ENCODE results near the gene ELOVL1. TPM values are rescaled to one million over a fixed set of nuclear protein-coding genes. Genes with fewer than 3 reads are reported as not detected.

The ELOVL1 gene
- total and polyA plus RNA-seq, 8 donors: 64.9 to 144 (median 80.8) TPM

- TF ChIP-seq, protein P1, sequence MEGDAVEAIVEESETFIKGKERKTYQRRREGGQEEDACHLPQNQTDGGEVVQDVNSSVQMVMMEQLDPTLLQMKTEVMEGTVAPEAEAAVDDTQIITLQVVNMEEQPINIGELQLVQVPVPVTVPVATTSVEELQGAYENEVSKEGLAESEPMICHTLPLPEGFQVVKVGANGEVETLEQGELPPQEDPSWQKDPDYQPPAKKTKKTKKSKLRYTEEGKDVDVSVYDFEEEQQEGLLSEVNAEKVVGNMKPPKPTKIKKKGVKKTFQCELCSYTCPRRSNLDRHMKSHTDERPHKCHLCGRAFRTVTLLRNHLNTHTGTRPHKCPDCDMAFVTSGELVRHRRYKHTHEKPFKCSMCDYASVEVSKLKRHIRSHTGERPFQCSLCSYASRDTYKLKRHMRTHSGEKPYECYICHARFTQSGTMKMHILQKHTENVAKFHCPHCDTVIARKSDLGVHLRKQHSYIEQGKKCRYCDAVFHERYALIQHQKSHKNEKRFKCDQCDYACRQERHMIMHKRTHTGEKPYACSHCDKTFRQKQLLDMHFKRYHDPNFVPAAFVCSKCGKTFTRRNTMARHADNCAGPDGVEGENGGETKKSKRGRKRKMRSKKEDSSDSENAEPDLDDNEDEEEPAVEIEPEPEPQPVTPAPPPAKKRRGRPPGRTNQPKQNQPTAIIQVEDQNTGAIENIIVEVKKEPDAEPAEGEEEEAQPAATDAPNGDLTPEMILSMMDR (IDR thresholded peaks at IDR 0.05): no peak
- Histone ChIP-seq H3K4me3 (no peak overlapping the region), H3K27me3 (no peaks in the 10 kb centered on the region), H3K27ac (no peak overlapping the region), H3K4me1 (peaks cover 13 to 57% of the 10 kb centered on the region in 2 donors), H3K9me3 (no peaks in the 10 kb centered on the region), H3K36me3 (peaks cover 6 to 55% of the 10 kb centered on the region in 2 donors)
- DNase-seq: no peak
- ATAC-seq: no peak
- intact Hi-C loops (cut with DNase I): no loop called here
Observed at GRCh38 chr1:43360616-43361015, 7.2 kb downstream of the ELOVL1 start.

- ATAC-seq (no peak), DNase-seq (no peak)
- TF ChIP-seq, protein P1 (IDR thresholded peaks at IDR 0.05): no peak
- H3K27me3 ChIP-seq: no peaks in the 10 kb centered on the region
- H3K4me1 ChIP-seq: peaks cover 13 to 47% of the 10 kb centered on the region in 2 donors
- no peaks in the 10 kb centered on the region for H3K9me3 ChIP-seq
- intact Hi-C loops (cut with DNase I): no loop called here
- peak overlapping the region in 1 of 2 donors; percentile 64 for H3K4me3 ChIP-seq
- peaks cover 6 to 46% of the 10 kb centered on the region in 2 donors for H3K36me3 ChIP-seq
- H3K27ac ChIP-seq: no peak overlapping the region
Observed at GRCh38 chr1:43359696-43360095, 8.1 kb downstream of the ELOVL1 start.

GRCh38 chr1:43358746-43359693 is 8.8 kb downstream of the ELOVL1 start, which contains the start of gene CDC20:
CDC20 (plus strand) TSS chr1:43358981; CDS start chr1:43359216, 235 bp downstream.
- DNase-seq: peak; percentile 95 to 99 (median 98)
- H3K9me3 ChIP-seq: no peaks in the 10 kb centered on the region
- no peaks in the 10 kb centered on the region for H3K27me3 ChIP-seq
- peak within 1 kb of the TSS; percentile 64 to 68 for H3K4me3 ChIP-seq
- peak within 1 kb of the TSS; percentile 94 to 98 for H3K27ac ChIP-seq
- peaks cover 6 to 39% of the 10 kb centered on the region in 2 donors for H3K36me3 ChIP-seq
- TF ChIP-seq, protein P1 (IDR thresholded peaks at IDR 0.05): no peak
- ATAC-seq: peak; percentile 98
- H3K4me1 ChIP-seq: peaks cover 13 to 43% of the 10 kb centered on the region in 2 donors
- intact Hi-C loops (cut with DNase I): no loop called here

DNA sequence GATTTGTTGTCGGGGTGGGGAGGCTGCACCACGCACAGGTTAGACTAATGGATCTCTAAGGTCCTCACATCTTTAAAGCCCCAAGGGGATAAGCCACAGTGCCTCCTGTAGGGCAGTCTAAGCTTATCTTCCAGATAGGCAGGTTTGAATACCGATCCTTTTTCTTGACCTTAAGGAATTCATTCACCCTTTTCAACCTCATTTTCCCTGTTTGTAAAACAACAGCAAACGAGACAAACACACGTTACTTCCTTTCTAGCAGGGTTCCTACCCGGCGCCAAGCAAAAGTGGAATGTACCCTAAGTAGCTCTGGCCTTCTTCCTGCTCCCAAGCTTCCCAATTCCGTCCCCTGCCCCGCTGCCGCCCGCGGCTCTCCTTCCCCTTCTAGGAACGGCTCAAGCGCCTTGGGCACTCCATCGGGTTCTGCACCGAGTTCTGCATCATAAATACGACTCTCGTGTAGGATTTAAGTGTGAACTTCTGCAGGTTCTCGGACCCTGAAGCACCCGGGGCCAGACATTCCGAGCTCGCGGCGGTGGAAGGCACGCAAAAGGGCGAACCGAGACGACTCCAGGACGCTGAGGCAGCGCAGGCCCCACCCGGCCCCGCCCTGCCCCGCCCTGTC is 9.6 kb downstream of the ELOVL1 start:
- no peak for DNase-seq
- H3K9me3 ChIP-seq: no peaks in the 10 kb centered on the region
- H3K4me1 ChIP-seq: peaks cover 13 to 35% of the 10 kb centered on the region in 2 donors
- H3K27me3 ChIP-seq: no peaks in the 10 kb centered on the region
- peak overlapping the region; percentile 94 to 98 for H3K27ac ChIP-seq
- peak; percentile 78 for ATAC-seq
- intact Hi-C loops (cut with DNase I): no loop called here
- TF ChIP-seq, protein P1 (IDR thresholded peaks at IDR 0.05): peak in 1 of 2 donors; percentile 22
- H3K36me3 ChIP-seq: peaks cover 0 to 31% of the 10 kb centered on the region in 2 donors
- peak overlapping the region; percentile 64 to 68 for H3K4me3 ChIP-seq

GRCh38 chr1:43357251-43357650 is 10.6 kb downstream of the ELOVL1 start:
- peaks cover 0 to 22% of the 10 kb centered on the region in 2 donors for H3K36me3 ChIP-seq
- intact Hi-C loops (cut with DNase I): no loop called here
- DNase-seq (no peak), ATAC-seq (no peak)
- H3K4me3 ChIP-seq: no peak overlapping the region
- H3K27me3 ChIP-seq: no peaks in the 10 kb centered on the region
- H3K4me1 ChIP-seq: peaks cover 13 to 34% of the 10 kb centered on the region in 2 donors
- no peaks in the 10 kb centered on the region for H3K9me3 ChIP-seq
- H3K27ac ChIP-seq: no peak overlapping the region
- TF ChIP-seq, protein P1 (IDR thresholded peaks at IDR 0.05): no peak
